GM13977 (cell line): ENCODE results near the gene CUTA.
A peak's percentile ranks its signal among the peaks of the same experiment; 100 is the strongest.

ENCODE experiments used
- DNase-seq: peaks from one replicate; pipeline ENCODE4 v3.0.0; 2012; ENCODE audit warnings: low spot score
- CTCF ChIP-seq: IDR thresholded peaks from 2 replicates; pipeline ENCODE4 v1.5.1; 2012; ENCODE audit warnings: mild to moderate bottlenecking, control low read depth; ENCODE audit not compliant: insufficient read depth; ENCODE audit errors: extremely low read depth, missing control alignments
- in situ Hi-C: fragments of 300-500 bp; cut with MboI; formaldehyde crosslinking; loops from one replicate; pipeline ENCODE4 v1.12.0; 2022; ENCODE audit warnings: low sequenced_read_pairs, low pct_unique_long_range_greater_than_20kb, mixed read lengths, inconsistent platforms; ENCODE audit not compliant: unreplicated experiment

Gene CUTA

GRCh38 chr6:33417903-33418689 lies at the start of gene CUTA:
CUTA (minus strand) TSS chr6:33418107; CDS start chr6:33418000, 107 bp downstream.
- peak; percentile 95 for DNase-seq
- TF ChIP-seq CTCF = peak; percentile 40
- in situ Hi-C loops = no loop called here

GRCh38 chr6:33467091-33467490 lies 49.2 kb upstream of the CUTA start:
- no peak for DNase-seq
- no peak for TF ChIP-seq CTCF
- in situ Hi-C loops = no loop called here

- TF ChIP-seq CTCF = no peak
- in situ Hi-C loops = no loop called here
- no peak for DNase-seq
Observed at GRCh38 chr6:33466075-33466735, 48.3 kb upstream of the CUTA start.

- DNase-seq = no peak
- no peak for TF ChIP-seq CTCF
- in situ Hi-C loops = no loop called here
Observed at GRCh38 chr6:33459226-33459625, 41.3 kb upstream of the CUTA start.

GRCh38 chr6:33458676-33459075 lies 40.8 kb upstream of the CUTA start:
- in situ Hi-C loops = no loop called here
- no peak for TF ChIP-seq CTCF
- no peak for DNase-seq

- no peak for DNase-seq
- in situ Hi-C loops = no loop called here
Observed at GRCh38 chr6:33456156-33456555, 38.2 kb upstream of the CUTA start.

More at GRCh38 chr6:33456156-33456555, 38.2 kb upstream of the CUTA start:
- TF ChIP-seq CTCF = no peak
